Measurements from ENCODE around the gene SETMAR. TPM values are rescaled to one million over a fixed set of nuclear protein-coding genes. Genes with fewer than 3 reads are reported as not detected.

Gene SETMAR
- total and polyA plus RNA-seq, 3 donors from 2014 or later = 19.3 to 36.9 (median 31.0) TPM

- TF ChIP-seq POLR2A (IDR thresholded peaks at IDR 0.05) (no peak), CTCF (IDR thresholded peaks at IDR 0.05) (no peak)
- no peak overlapping the region for H3K27ac ChIP-seq
- no peaks in the 10 kb centered on the region for H3K9me3 ChIP-seq
- H3K27me3 ChIP-seq = no peaks in the 10 kb centered on the region
- peaks cover 12% of the 10 kb centered on the region for H3K4me1 ChIP-seq
- no peak overlapping the region for H3K4me3 ChIP-seq
- intact Hi-C loops (cut with DNase I; ENCODE audit: low total_unique reads) = no loop called here
- DNase-seq = no peak
- no peaks in the 10 kb centered on the region for H3K36me3 ChIP-seq (ENCODE audit: low read depth, missing control alignments)
- 92% methylated on average over 1 of the region's 1 CpG for WGBS, 2 donors
These were observed 28.9 kb downstream of the SETMAR start for GRCh38 chr3:4332111-4332510.

GRCh38 chr3:4332574-4332973 is 29.4 kb downstream of the SETMAR start:
- TF ChIP-seq POLR2A (IDR thresholded peaks at IDR 0.05) (no peak), CTCF (IDR thresholded peaks at IDR 0.05) (no peak)
- no peaks in the 10 kb centered on the region for H3K36me3 ChIP-seq (ENCODE audit: low read depth, missing control alignments)
- 89 to 95% methylated on average over 3 of the region's 3 CpGs for WGBS, 2 donors
- peaks cover 16% of the 10 kb centered on the region for H3K4me1 ChIP-seq
- no peak overlapping the region for H3K27ac ChIP-seq
- no peaks in the 10 kb centered on the region for H3K27me3 ChIP-seq
- intact Hi-C loops (cut with DNase I; ENCODE audit: low total_unique reads) = no loop called here
- no peak overlapping the region for H3K4me3 ChIP-seq
- H3K9me3 ChIP-seq = no peaks in the 10 kb centered on the region
- no peak for DNase-seq

- intact Hi-C loops (cut with DNase I; ENCODE audit: low total_unique reads) = no loop called here
- no peaks in the 10 kb centered on the region for H3K27me3 ChIP-seq
- TF ChIP-seq POLR2A (IDR thresholded peaks at IDR 0.05) = no peak
- TF ChIP-seq CTCF (IDR thresholded peaks at IDR 0.05) = no peak
- 89 to 90% methylated on average over 3 of the region's 3 CpGs for WGBS, 2 donors
- H3K4me1 ChIP-seq = peaks cover 18% of the 10 kb centered on the region
- H3K27ac ChIP-seq = no peak overlapping the region
- H3K36me3 ChIP-seq (ENCODE audit: low read depth, missing control alignments) = no peaks in the 10 kb centered on the region
- H3K9me3 ChIP-seq = no peaks in the 10 kb centered on the region
- DNase-seq = no peak
- H3K4me3 ChIP-seq = no peak overlapping the region
These were observed 29.8 kb downstream of the SETMAR start for GRCh38 chr3:4332991-4333390.

DNA sequence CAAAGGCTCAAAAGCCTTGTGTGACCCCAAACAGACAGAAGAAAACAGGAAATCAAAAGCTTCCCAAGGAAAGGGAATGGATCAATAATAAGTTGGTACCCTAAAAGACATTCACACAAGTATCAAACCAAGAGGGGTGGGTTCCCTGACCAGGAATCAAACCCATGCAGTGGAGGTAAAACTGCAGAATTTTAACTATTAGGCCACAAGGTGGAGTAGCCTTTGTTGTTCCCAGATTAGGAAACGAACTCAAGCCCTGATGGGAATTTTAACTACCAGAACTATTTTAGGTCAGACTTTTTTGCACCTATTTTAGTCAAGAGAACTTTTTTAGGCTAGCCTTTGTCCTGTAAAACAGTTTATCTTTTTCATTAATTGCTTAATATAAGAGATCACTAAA is 31.4 kb downstream of the SETMAR start:
- Histone ChIP-seq H3K27me3 (no peaks in the 10 kb centered on the region), H3K4me1 (peaks cover 20% of the 10 kb centered on the region), H3K4me3 (no peak overlapping the region), H3K27ac (no peak overlapping the region), H3K36me3 (ENCODE audit: low read depth, missing control alignments) (no peaks in the 10 kb centered on the region), H3K9me3 (no peaks in the 10 kb centered on the region)
- TF ChIP-seq CTCF (IDR thresholded peaks at IDR 0.05) (no peak), POLR2A (IDR thresholded peaks at IDR 0.05) (no peak)
- WGBS, 2 donors = 47 to 50% methylated on average over 1 of the region's 1 CpG
- intact Hi-C loops (cut with DNase I; ENCODE audit: low total_unique reads) = no loop called here
- DNase-seq = no peak

GRCh38 chr3:4335840-4336562 is 32.8 kb downstream of the SETMAR start:
- peak overlapping the region in 1 of 2 donors; percentile 18 for H3K27ac ChIP-seq
- H3K9me3 ChIP-seq = no peaks in the 10 kb centered on the region
- no peaks in the 10 kb centered on the region for H3K27me3 ChIP-seq
- no peaks in the 10 kb centered on the region for H3K36me3 ChIP-seq (ENCODE audit: low read depth, missing control alignments)
- peaks cover 35% of the 10 kb centered on the region for H3K4me1 ChIP-seq
- no peak overlapping the region for H3K4me3 ChIP-seq
- no peak for TF ChIP-seq POLR2A (IDR thresholded peaks at IDR 0.05)
- TF ChIP-seq CTCF (IDR thresholded peaks at IDR 0.05) = no peak
- no peak for DNase-seq
- WGBS, 2 donors = 39% methylated on average over 5 of the region's 5 CpGs
- intact Hi-C loops (cut with DNase I; ENCODE audit: low total_unique reads) = no loop called here
